ENCODE data around the gene TRIM15. TPM values are rescaled to one million over a fixed set of nuclear protein-coding genes. Genes with fewer than 3 reads are reported as not detected.

The TRIM15 gene
- total RNA-seq, 2 donors from 2014 or later: not detected

DNA sequence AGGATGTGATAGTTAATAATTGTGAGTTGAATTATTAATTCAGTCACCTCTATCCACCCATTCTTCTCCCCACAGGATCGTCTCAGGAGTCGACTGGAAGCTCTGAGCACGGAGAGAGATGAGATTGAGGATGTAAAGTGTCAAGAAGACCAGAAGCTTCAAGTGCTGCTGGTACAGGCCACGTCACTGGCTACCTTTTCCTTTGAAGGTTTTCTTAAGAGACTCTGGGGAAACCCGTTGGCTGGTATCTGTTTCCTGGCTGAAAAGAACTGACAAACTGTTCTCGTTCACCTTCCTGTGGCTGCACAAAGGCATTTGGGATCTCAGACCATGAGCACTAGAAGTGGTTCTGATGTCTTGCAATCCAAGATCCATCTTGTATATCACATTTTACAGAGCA is 3.8 kb downstream of the TRIM15 start:
- ATAC-seq (ENCODE audit: insufficient number of reproducible peaks, low FRiP score, low read depth) (no peak), DNase-seq (ENCODE audit: low spot score) (no peak)
- Histone ChIP-seq H3K27ac (no peak overlapping the region), H3K36me3 (no peaks in the 10 kb centered on the region), H3K4me3 (no peak overlapping the region), H3K9me3 (no peaks in the 10 kb centered on the region), H3K27me3 (replicated peaks; ENCODE audit: insufficient read depth) (no peaks in the 10 kb centered on the region), H3K4me1 (ENCODE audit: control insufficient read depth in 1 of 2, low read depth in 2 of 2) (no peaks in the 10 kb centered on the region)
- no peak for TF ChIP-seq CTCF (IDR thresholded peaks at IDR 0.05)

DNA sequence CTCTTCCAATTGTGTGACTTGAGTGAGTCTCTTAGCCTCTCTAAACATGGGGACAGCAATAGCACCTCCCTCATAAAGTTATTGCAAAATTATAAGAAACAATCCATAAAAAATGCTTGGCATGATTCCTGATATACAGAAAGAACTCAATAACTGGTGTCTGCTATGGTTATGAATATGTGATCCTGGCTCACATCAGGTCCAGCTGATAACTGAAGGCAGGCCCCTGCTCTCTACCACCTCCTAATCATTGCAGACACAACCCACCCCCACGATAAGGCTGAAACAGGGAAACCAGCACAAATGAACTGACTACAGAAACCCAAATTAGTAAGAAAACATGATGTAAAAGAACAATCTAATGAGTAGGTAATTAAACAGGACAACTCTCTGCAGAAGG is 5.4 kb downstream of the TRIM15 start:
- H3K4me1 ChIP-seq (ENCODE audit: control insufficient read depth in 1 of 2, low read depth in 2 of 2): no peaks in the 10 kb centered on the region
- no peaks in the 10 kb centered on the region for H3K36me3 ChIP-seq
- H3K27ac ChIP-seq: no peak overlapping the region
- no peak for TF ChIP-seq CTCF (IDR thresholded peaks at IDR 0.05)
- DNase-seq (ENCODE audit: low spot score) (no peak), ATAC-seq (ENCODE audit: insufficient number of reproducible peaks, low FRiP score, low read depth) (no peak)
- H3K4me3 ChIP-seq: no peak overlapping the region
- H3K9me3 ChIP-seq: no peaks in the 10 kb centered on the region
- H3K27me3 ChIP-seq (replicated peaks; ENCODE audit: insufficient read depth): no peaks in the 10 kb centered on the region

DNA sequence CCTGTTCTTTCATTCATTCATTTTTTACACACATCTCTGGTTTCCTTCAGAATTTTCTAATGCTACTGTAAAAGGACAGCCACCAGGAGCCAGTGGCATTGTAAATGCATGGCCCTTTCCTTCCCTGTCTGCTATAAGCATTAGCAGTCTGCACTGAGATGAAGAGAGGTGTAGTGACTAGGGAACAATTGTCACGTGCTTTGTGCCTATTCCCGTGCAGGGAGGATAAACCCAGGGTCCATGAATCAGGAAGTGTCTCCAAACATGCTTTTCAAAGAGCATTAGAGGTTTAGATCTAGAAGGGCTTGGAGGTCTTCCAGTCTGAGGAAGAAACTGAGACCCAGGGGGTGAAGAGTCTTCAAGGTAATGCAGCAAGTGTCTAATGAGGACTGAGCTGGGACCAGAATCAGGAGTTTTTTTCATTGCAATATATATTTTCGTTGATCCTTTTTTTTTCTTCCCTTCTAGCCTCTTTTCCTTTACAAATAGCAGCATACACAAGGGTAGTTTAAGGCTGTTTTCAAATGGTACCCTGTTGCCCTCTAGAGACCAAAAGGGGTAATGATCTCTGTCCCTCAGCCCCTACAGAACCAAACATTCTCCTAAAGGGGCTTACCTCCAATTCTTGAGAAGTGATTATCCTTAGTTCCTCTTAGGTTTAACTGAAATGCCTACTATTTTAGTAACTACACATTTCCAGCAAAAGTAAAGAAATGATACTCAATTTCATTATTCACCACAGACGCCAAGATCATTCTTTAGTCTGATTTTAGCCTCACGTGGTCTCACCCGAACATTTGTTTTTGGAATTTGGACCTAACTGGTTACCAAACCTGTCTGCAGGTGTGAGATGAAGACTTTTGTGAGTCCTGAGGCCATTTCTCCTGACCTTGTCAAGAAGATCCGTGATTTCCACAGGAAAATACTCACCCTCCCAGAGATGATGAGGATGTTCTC is 6.6 kb downstream of the TRIM15 start:
- Histone ChIP-seq H3K27me3 (replicated peaks; ENCODE audit: insufficient read depth) (no peaks in the 10 kb centered on the region), H3K4me3 (no peak overlapping the region), H3K9me3 (no peaks in the 10 kb centered on the region), H3K36me3 (no peaks in the 10 kb centered on the region), H3K4me1 (ENCODE audit: control insufficient read depth in 1 of 2, low read depth in 2 of 2) (no peaks in the 10 kb centered on the region), H3K27ac (no peak overlapping the region)
- DNase-seq (ENCODE audit: low spot score) (no peak), ATAC-seq (ENCODE audit: insufficient number of reproducible peaks, low FRiP score, low read depth) (no peak)
- peak; percentile 57 for TF ChIP-seq CTCF (IDR thresholded peaks at IDR 0.05)

DNA sequence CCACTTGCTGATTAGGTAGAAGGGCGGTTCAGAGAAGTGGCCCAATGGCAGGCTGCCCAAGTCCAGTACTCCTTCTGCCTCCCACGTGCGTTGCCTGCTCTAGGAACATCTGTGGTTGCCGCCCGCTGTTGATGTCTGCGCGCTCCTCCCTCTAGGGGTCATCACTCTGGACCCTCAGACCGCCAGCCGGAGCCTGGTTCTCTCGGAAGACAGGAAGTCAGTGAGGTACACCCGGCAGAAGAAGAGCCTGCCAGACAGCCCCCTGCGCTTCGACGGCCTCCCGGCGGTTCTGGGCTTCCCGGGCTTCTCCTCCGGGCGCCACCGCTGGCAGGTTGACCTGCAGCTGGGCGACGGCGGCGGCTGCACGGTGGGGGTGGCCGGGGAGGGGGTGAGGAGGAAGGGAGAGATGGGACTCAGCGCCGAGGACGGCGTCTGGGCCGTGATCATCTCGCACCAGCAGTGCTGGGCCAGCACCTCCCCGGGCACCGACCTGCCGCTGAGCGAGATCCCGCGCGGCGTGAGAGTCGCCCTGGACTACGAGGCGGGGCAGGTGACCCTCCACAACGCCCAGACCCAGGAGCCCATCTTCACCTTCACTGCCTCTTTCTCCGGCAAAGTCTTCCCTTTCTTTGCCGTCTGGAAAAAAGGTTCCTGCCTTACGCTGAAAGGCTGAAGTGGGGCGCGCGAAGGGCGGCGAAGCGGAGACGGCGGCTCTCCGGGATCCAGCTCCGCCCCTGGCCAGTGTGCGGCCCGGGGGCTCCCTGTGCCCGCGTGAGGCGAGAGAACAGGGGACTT is 8.5 kb downstream of the TRIM15 start:
- no peak for DNase-seq (ENCODE audit: low spot score)
- Histone ChIP-seq H3K4me3 (peak overlapping the region; percentile 34), H3K9me3 (no peaks in the 10 kb centered on the region), H3K27ac (no peak overlapping the region), H3K4me1 (ENCODE audit: control insufficient read depth in 1 of 2, low read depth in 2 of 2) (no peaks in the 10 kb centered on the region), H3K27me3 (replicated peaks; ENCODE audit: insufficient read depth) (no peaks in the 10 kb centered on the region), H3K36me3 (no peaks in the 10 kb centered on the region)
- no peak for TF ChIP-seq CTCF (IDR thresholded peaks at IDR 0.05)
- no peak for ATAC-seq (ENCODE audit: insufficient number of reproducible peaks, low FRiP score, low read depth)

DNA sequence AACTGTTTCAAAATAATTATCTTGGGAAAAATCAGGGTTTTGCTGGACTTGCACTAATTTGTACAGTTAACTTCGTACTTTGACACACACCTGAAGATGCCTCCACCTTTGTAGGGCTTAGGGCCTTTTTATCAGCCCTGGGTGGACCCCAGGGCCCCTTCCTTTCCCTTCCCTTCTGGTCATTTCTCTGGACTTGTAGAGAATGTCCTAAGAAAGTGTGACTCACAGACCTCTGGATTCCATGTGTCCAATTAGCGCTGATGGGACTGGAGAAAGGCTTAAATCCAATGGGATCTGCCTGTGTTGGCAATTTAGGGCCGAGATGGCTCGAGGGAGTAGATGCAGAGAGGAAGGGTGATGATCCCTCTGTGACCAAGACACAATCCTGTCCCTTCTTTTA is 9.3 kb downstream of the TRIM15 start:
- no peaks in the 10 kb centered on the region for H3K27me3 ChIP-seq (replicated peaks; ENCODE audit: insufficient read depth)
- no peak overlapping the region for H3K4me3 ChIP-seq
- TF ChIP-seq CTCF (IDR thresholded peaks at IDR 0.05): no peak
- H3K4me1 ChIP-seq (ENCODE audit: control insufficient read depth in 1 of 2, low read depth in 2 of 2): no peaks in the 10 kb centered on the region
- DNase-seq (ENCODE audit: low spot score) (no peak), ATAC-seq (ENCODE audit: insufficient number of reproducible peaks, low FRiP score, low read depth) (no peak)
- no peaks in the 10 kb centered on the region for H3K9me3 ChIP-seq
- H3K36me3 ChIP-seq: no peaks in the 10 kb centered on the region
- H3K27ac ChIP-seq: no peak overlapping the region
